Measurements from ENCODE around the gene TOR1A.

GRCh38 chr9:129868872-129869486, 45.0 kb upstream of the TOR1A start:
- TF ChIP-seq, protein P1, sequence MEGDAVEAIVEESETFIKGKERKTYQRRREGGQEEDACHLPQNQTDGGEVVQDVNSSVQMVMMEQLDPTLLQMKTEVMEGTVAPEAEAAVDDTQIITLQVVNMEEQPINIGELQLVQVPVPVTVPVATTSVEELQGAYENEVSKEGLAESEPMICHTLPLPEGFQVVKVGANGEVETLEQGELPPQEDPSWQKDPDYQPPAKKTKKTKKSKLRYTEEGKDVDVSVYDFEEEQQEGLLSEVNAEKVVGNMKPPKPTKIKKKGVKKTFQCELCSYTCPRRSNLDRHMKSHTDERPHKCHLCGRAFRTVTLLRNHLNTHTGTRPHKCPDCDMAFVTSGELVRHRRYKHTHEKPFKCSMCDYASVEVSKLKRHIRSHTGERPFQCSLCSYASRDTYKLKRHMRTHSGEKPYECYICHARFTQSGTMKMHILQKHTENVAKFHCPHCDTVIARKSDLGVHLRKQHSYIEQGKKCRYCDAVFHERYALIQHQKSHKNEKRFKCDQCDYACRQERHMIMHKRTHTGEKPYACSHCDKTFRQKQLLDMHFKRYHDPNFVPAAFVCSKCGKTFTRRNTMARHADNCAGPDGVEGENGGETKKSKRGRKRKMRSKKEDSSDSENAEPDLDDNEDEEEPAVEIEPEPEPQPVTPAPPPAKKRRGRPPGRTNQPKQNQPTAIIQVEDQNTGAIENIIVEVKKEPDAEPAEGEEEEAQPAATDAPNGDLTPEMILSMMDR (conservative IDR thresholded peaks at IDR 0.05; ENCODE audit: low read depth, low read length) = no peak
- no peak for TF ChIP-seq EZH2 (IDR thresholded peaks at IDR 0.05; ENCODE audit: low read length, unreplicated experiment)
- TF ChIP-seq EZH2phosphoT487 (IDR thresholded peaks at IDR 0.05; ENCODE audit: borderline replicate concordance, low read length) = no peak

All from PC-3 (cell line).